ENCODE data around the gene CIAO2B. TPM values are rescaled to one million over a fixed set of nuclear protein-coding genes. Genes with fewer than 3 reads are reported as not detected.
"Not testable (repeated sequence)": the region's sequence is repeated elsewhere in the genome, so short reads cannot be mapped to it uniquely, and the experiment has no call there.

Gene CIAO2B
- total RNA-seq, 1 donor from 2014 or later = 89.4 TPM

- no peaks in the 10 kb centered on the region for H3K36me3 Mint-ChIP-seq (ENCODE audit: unreplicated experiment)
- H3K27ac Mint-ChIP-seq (ENCODE audit: unreplicated experiment) = no peak within 1 kb of the TSS
- peaks cover 6% of the 10 kb centered on the region for H3K9me3 Mint-ChIP-seq (ENCODE audit: unreplicated experiment)
- peaks cover 5% of the 10 kb centered on the region for H3K4me1 Mint-ChIP-seq (ENCODE audit: low read depth, unreplicated experiment)
- TF ChIP-seq, protein P1, sequence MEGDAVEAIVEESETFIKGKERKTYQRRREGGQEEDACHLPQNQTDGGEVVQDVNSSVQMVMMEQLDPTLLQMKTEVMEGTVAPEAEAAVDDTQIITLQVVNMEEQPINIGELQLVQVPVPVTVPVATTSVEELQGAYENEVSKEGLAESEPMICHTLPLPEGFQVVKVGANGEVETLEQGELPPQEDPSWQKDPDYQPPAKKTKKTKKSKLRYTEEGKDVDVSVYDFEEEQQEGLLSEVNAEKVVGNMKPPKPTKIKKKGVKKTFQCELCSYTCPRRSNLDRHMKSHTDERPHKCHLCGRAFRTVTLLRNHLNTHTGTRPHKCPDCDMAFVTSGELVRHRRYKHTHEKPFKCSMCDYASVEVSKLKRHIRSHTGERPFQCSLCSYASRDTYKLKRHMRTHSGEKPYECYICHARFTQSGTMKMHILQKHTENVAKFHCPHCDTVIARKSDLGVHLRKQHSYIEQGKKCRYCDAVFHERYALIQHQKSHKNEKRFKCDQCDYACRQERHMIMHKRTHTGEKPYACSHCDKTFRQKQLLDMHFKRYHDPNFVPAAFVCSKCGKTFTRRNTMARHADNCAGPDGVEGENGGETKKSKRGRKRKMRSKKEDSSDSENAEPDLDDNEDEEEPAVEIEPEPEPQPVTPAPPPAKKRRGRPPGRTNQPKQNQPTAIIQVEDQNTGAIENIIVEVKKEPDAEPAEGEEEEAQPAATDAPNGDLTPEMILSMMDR (IDR thresholded peaks at IDR 0.05; ENCODE audit: partially characterized antibody, unreplicated experiment) = peak; percentile 78
- H3K4me3 Mint-ChIP-seq (ENCODE audit: unreplicated experiment) = peak within 1 kb of the TSS; percentile 77
- peak; percentile 89 for DNase-seq
- H3K27me3 Mint-ChIP-seq (ENCODE audit: unreplicated experiment) = peaks cover 4% of the 10 kb centered on the region
These were observed 27.0 kb upstream of the CIAO2B start, which contains the start of gene CES3 for GRCh38 chr16:66961065-66961744. Gene CES3 (plus strand): TSS chr16:66961266. CDS start chr16:66961308, 42 bp downstream.

DNA sequence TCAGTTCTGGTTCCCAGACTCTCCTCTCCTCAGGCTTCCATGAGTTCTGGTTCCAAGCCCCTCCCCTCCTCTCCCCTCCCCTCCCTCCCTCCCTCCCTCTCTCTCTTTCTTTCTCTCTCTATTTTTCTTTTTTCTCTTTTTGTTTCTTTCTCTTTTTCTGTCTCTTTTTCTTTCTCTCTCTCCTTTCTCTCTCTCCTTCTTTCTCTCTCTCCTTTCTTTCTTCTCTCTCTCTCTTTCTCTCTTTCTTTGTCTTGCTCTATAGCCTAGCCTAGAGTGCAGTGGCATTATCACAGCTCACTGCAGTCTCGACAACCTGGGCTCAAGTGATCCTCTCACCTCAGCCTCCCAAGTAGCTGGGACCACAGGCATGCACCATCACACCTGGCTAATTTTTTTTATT, 26.1 kb upstream of the CIAO2B start:
- peaks cover 5% of the 10 kb centered on the region for H3K4me1 Mint-ChIP-seq (ENCODE audit: low read depth, unreplicated experiment)
- TF ChIP-seq, protein P1 (IDR thresholded peaks at IDR 0.05; ENCODE audit: partially characterized antibody, unreplicated experiment) = no peak
- peaks cover 6% of the 10 kb centered on the region for H3K9me3 Mint-ChIP-seq (ENCODE audit: unreplicated experiment)
- peaks cover 6% of the 10 kb centered on the region for H3K27me3 Mint-ChIP-seq (ENCODE audit: unreplicated experiment)
- no peaks in the 10 kb centered on the region for H3K36me3 Mint-ChIP-seq (ENCODE audit: unreplicated experiment)
- DNase-seq = no peak
- no peak overlapping the region for H3K27ac Mint-ChIP-seq (ENCODE audit: unreplicated experiment)
- no peak overlapping the region for H3K4me3 Mint-ChIP-seq (ENCODE audit: unreplicated experiment)

GRCh38 chr16:66959704-66960161, 25.5 kb upstream of the CIAO2B start:
- Mint-ChIP-seq H3K4me1 (ENCODE audit: low read depth, unreplicated experiment) (peaks cover 5% of the 10 kb centered on the region), H3K27me3 (ENCODE audit: unreplicated experiment) (peaks cover 6% of the 10 kb centered on the region), H3K9me3 (ENCODE audit: unreplicated experiment) (peaks cover 6% of the 10 kb centered on the region), H3K27ac (ENCODE audit: unreplicated experiment) (no peak overlapping the region), H3K4me3 (ENCODE audit: unreplicated experiment) (no peak overlapping the region), H3K36me3 (ENCODE audit: unreplicated experiment) (no peaks in the 10 kb centered on the region)
- no peak for DNase-seq
- TF ChIP-seq, protein P1 (IDR thresholded peaks at IDR 0.05; ENCODE audit: partially characterized antibody, unreplicated experiment) = no peak

- Mint-ChIP-seq H3K27me3 (ENCODE audit: unreplicated experiment) (peaks cover 6% of the 10 kb centered on the region), H3K27ac (ENCODE audit: unreplicated experiment) (peak overlapping the region; percentile 53), H3K9me3 (ENCODE audit: unreplicated experiment) (peaks cover 6% of the 10 kb centered on the region), H3K36me3 (ENCODE audit: unreplicated experiment) (no peaks in the 10 kb centered on the region), H3K4me3 (ENCODE audit: unreplicated experiment) (no peak overlapping the region), H3K4me1 (ENCODE audit: low read depth, unreplicated experiment) (peaks cover 5% of the 10 kb centered on the region)
- no peak for DNase-seq
- TF ChIP-seq, protein P1 (IDR thresholded peaks at IDR 0.05; ENCODE audit: partially characterized antibody, unreplicated experiment) = no peak
These were observed 24.9 kb upstream of the CIAO2B start for GRCh38 chr16:66958857-66959703.

DNA sequence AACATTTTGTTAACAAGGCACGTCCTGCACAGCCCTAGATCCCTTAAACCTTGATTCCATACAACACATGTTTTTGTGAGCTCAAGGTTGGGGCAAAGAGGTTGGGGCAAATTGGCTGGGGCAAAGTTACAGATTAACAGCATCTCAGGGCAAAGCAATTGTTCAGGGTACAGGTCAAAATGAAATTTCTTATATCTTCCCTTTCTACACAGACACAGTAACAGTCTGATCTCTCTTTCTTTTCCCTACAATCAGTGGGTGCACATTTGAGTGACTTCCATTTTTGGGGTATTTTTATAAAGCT, 21.9 kb upstream of the CIAO2B start:
- not testable (repeated sequence) for DNase-seq; H3K4me3 Mint-ChIP-seq (ENCODE audit: unreplicated experiment); H3K27ac Mint-ChIP-seq (ENCODE audit: unreplicated experiment); H3K9me3 Mint-ChIP-seq (ENCODE audit: unreplicated experiment); H3K27me3 Mint-ChIP-seq (ENCODE audit: unreplicated experiment); H3K4me1 Mint-ChIP-seq (ENCODE audit: low read depth, unreplicated experiment); H3K36me3 Mint-ChIP-seq (ENCODE audit: unreplicated experiment)

DNA sequence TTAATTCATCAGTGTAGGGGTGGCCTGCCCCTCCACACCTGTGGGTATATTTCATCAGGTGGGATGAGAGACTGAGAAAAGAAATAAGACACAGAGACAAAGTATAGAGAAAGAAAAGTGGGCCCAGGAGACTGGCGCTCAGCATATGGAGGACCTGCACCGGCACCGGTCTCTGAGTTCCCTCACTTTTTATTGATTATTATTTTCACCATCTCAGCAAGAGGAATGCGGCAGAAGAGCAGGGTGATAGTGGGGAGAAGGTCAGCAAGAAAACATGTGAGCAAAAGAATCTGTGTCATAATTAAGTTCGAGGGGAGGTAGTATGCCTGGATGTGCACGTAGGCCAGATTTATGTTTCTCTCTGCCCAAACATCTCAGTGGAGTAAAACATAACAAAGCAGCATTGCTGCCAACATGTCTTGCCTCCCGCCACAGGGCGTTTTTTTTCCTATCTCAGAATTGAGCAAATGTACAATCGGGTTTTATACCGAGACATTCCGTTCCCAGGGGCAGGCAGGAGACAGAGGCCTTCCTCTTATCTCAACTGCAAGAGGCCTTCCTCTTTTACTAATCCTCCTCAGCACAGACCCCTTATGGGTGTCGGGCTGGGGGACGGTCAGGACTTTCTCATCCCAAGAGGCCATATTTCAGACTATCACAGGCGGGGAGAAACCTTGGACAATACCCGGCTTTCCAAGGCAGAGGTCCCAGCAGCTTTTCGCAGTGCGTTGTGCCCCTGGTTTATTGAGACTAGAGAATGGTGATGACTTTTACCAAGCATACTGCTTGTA, 21.4 kb upstream of the CIAO2B start:
- H3K27me3 Mint-ChIP-seq (ENCODE audit: unreplicated experiment); H3K4me1 Mint-ChIP-seq (ENCODE audit: low read depth, unreplicated experiment); H3K4me3 Mint-ChIP-seq (ENCODE audit: unreplicated experiment); H3K27ac Mint-ChIP-seq (ENCODE audit: unreplicated experiment); H3K9me3 Mint-ChIP-seq (ENCODE audit: unreplicated experiment); DNase-seq; H3K36me3 Mint-ChIP-seq (ENCODE audit: unreplicated experiment): not testable (repeated sequence)

Data from glutamatergic neuron (in vitro differentiated cells).